Right cardiac atrium (tissue), 5 donors: ENCODE data around the gene ICAM2. TPM values are rescaled to one million over a fixed set of nuclear protein-coding genes. Genes with fewer than 3 reads are reported as not detected.

Source experiments
- ATAC-seq, 2 donors: fragments of 200-7000 bp; cut with Tn5 transposase; one replicate each; pipeline versions ENCODE4 v1.8.0 to v1.9.1; 2020; ENCODE audit warnings: moderate library complexity in 2 of 2, mild to moderate bottlenecking in 1 of 2
- DNase-seq, 3 donors: peaks; one replicate each; pipeline ENCODE4 v3.0.0-alpha.2; 2020
- H3K27ac ChIP-seq: one replicate; pipeline ENCODE4 v1.5.1; 2013; ENCODE audit warnings: mild to moderate bottlenecking, low read length, control low read depth, moderate library complexity
- H3K27me3 ChIP-seq: one replicate; pipeline ENCODE4 v1.6.1; 2013; ENCODE audit not compliant: control insufficient read depth, insufficient read depth
- H3K4me1 ChIP-seq: one replicate; pipeline ENCODE4 v1.6.1; 2013; ENCODE audit warnings: low read length; ENCODE audit not compliant: control insufficient read depth, insufficient read depth
- H3K4me3 ChIP-seq: one replicate; pipeline ENCODE4 v1.5.1; 2013; ENCODE audit warnings: low read length, control low read depth
- H3K9me3 ChIP-seq: one replicate; pipeline ENCODE4 v1.6.1; 2013; ENCODE audit warnings: low read length; ENCODE audit not compliant: control insufficient read depth
- WGBS: extraction: QIAGEN DNeasy Blood & Tissue Kit; methylation state at CpG from one replicate; pipeline ENCODE4 v1.1.7; 2013; 5-methylcytosine and 5-hydroxymethylcytosine counted together
- intact Hi-C, 4 donors: fragments of 100-400 bp; cut with DNase I; formaldehyde crosslinking; loops; one replicate each; pipeline versions ENCODE4 v1.11.0 to v1.14.0; 2022 to 2023
- polyA plus RNA-seq: library from polyadenylated mRNA; stranded (reverse); fragments of 200-250 nt; gene quantifications from one replicate; pipeline ENCODE4 v1.2.3, GENCODE V29; 2013
- total RNA-seq, 4 donors: library from RNA; stranded (reverse); fragmentation: NEBNext Ultra II Directional; extraction: Animal tissue kit (Norgen Biotek cat#: 25700); gene quantifications; one replicate each; pipeline ENCODE4 v1.2.1, GENCODE V29; 2021
- donor health status: healthy with polysubstance abuse.
- donor health status: DM: no; HTN: yes; CAD: no.
- donor health status: DM: no; HTN: no; CAD: no.
- donor health status: DM: no; HTN: yes; CAD: no; lungs with severe emphysema.
- donor health status: DM: yes; HTN: yes; CAD: no.

The ICAM2 gene
- total and polyA plus RNA-seq, 5 donors, result 17.6 to 50.3 (median 27.4) TPM

DNA sequence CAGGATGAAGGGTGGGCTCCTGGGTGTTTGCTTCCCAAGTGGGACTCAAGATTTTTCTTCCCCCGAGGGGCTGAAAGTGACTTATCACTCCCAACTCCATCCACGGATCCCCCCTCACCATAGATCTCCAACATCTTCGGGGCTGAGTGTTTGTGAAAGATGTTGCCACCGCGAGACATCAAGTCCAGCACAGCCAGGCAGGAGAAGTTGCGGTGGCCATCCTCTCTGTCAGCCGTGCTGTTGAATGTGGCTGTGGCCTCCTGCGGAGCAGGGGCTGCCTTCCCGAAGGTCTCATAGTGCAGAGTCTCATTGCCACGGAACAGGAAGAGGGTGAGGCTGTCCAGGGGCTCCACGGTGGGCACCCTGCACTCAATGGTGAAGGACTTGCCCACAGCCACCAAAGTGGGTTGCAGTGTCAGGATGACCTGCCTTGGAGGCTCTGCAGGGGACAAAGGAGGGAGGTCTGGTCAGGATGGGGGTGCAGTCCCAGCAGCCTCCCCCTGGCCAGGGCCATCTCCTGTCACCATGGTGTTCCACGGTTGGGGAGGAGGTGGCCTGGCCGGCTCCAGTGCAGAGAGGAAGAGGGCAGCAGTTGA is 16.8 kb downstream of the ICAM2 start:
- intact Hi-C loops, result no loop called here

DNA sequence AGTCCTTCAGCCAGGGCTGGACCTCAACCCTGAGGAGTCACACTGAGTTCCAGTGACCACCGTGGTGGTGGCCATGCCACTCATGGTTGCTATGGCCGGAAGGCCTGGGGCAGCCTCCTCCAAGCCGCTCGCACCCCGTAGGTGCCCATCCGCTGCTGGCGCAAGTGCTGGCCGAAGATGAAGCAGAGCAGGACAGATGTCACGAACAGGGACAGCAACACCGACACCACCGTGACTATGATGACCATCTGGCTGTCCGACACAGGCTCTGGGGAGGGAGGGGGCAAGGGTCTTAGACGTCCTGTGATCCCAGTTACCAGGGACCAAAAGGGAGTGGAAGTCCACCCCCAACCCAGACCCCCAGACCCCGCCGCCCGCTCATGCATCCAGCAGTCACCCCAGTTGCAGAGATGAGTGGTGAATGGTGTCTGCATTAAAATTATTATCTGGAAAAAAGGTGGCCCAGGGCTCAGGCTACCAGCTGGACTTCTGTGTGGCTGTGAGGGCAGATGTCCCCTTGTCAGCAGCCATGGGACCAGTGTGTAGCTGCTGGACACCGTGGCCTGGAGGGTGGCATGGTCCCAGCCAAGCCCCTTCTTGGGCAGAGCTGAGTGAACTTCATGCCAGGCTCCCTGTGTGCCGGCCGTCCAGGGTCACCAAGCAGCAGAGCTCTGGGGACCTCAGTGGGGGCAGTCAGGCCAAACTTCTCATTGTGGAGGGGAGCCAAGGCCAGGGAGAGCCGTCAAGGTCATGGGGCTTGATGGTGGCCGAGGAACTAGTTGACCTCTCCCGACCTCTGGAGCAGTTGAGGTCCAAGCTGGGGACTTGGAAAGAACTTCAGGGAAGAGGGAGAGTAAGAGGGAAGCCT is 17.5 kb downstream of the ICAM2 start:
- Histone ChIP-seq H3K27me3 (no peaks in the 10 kb centered on the region), H3K27ac (no peak overlapping the region), H3K4me1 (peaks cover 4% of the 10 kb centered on the region), H3K4me3 (no peak overlapping the region), H3K9me3 (no peaks in the 10 kb centered on the region)
- no peak for DNase-seq
- intact Hi-C loops, result no loop called here
- WGBS, result 87% methylated on average over 22 of the region's 22 CpGs
- ATAC-seq, result no peak

More for the DNA sequence above, 16.8 kb downstream of the ICAM2 start:
- 82% methylated on average over 13 of the region's 13 CpGs for WGBS
- no peak for ATAC-seq
- Histone ChIP-seq H3K9me3 (no peaks in the 10 kb centered on the region), H3K4me3 (no peak overlapping the region), H3K27ac (no peak overlapping the region), H3K4me1 (peaks cover 4% of the 10 kb centered on the region), H3K27me3 (no peaks in the 10 kb centered on the region)
- no peak for DNase-seq

DNA sequence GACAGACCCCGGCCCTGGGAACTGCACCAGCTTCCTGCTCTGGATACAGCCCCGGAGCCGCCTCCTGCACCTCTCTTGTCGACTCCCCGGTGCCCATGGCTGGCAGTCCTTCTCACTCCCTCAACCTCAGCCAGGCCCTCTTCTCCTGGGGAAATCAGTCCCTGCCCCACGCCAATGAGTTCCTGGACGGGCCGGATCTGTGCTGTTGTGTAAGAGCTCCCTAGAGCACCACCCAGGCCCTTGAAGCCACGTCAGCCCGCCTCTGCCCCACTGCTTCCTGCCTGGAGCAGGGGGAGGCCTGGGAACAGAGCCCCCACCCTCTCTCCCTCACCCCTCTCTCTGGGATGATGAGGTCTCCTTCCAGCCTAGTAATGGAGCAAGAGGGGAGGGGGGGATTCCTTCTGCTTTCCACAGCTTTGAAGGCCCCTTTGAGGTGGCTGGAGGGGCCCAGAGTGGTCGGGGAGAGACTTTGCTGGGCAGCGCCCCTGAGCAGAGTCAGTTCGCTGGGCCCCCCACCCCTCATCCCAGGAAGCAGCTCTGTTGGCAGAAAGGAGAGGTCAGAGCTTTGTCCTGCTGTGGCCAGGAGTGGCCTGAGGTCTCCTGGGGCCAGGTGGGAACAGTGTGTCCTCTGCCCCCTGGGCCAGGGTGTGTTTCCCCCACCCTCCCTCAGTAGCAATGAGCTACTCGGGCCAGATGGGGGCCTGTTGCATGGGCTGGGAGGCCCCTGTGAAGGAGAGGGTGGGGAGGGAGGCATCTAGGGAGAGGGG is 18.5 kb downstream of the ICAM2 start:
- Histone ChIP-seq H3K4me1 (peaks cover 5% of the 10 kb centered on the region), H3K27ac (peak overlapping the region; percentile 65), H3K9me3 (no peaks in the 10 kb centered on the region), H3K27me3 (no peaks in the 10 kb centered on the region), H3K4me3 (no peak overlapping the region)
- peak; percentile 84 to 89 (median 87) for DNase-seq
- intact Hi-C loops, result no loop called here
- ATAC-seq, result peak; percentile 60 to 80
- 70% methylated on average over 14 of the region's 14 CpGs for WGBS

DNA sequence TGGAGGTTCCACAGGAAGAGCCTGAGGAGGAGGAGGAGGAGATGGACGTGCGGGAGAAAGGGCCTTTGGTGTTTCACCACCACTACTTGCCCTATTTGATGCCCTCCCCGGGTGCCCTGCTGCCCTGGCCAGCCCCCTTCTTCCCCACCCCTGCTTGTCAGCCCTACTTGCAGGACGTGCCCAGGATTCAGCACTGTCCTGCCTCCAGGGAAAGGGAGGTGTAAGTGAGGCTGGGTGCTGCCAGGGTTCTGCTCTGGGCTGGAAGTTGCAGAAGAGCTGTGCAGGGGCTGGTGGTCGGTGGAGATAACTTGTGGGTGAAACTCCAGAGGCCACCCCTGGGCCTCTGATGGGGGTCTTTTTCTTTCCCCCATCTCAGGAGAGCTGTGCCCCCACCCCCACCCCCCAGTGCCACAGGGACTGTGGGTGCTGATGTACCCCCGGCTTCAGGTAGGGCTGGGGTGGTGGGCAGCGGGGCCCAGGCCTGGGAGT is 19.3 kb downstream of the ICAM2 start:
- H3K27me3 ChIP-seq, result no peaks in the 10 kb centered on the region
- no peaks in the 10 kb centered on the region for H3K9me3 ChIP-seq
- intact Hi-C loops, result no loop called here
- 73% methylated on average over 7 of the region's 7 CpGs for WGBS
- peak overlapping the region; percentile 65 for H3K27ac ChIP-seq
- DNase-seq, result no peak
- no peak overlapping the region for H3K4me3 ChIP-seq
- ATAC-seq, result no peak
- peaks cover 5% of the 10 kb centered on the region for H3K4me1 ChIP-seq

DNA sequence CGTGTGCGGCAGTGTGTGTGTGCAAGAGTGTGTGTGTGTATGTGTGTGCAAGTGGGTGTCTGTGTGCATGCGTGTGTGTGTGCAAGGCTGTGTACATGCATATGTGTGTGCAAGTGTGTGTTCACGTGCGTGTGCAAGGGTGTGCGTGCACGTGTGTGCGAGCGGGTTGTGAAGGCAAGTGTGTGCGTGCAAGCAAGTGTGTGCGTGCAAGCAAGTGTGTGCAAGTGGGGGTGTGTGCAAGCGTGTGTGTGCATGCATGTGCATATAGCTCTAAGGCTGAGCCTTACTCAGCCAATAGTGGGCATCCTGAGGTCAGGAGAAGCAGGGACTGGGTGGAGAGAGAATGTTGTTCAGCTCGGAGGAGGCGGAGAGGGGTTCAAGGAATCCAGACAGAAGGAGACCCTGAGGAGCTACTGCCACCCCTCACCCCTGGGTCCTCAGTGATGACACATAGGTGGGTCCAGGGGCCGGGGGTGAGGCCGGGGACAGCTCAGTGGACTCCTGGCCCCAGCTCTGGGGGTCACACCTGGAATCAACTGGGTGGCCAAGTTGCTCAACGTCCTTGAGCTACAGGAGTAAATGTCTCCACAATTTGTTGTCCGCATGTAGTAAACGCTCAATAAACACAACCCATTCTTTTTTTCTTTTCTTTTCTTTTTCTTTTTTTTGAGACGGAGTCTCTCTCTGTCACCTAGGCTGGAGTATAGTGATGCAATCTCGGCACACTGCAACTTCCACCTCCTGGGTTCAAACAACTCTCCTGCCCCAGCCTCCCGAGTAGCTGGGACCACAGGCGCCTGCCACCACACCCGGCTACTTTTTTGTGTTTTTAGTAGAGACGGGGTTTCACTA is 20.5 kb downstream of the ICAM2 start:
- no peak for ATAC-seq
- H3K27ac ChIP-seq, result no peak overlapping the region
- peaks cover 5% of the 10 kb centered on the region for H3K4me1 ChIP-seq
- no peak overlapping the region for H3K4me3 ChIP-seq
- H3K27me3 ChIP-seq, result no peaks in the 10 kb centered on the region
- intact Hi-C loops, result loop anchor here in 1 of 4 donors (10.0 kb wide), 1 partner anchor 85 kb away; the partner anchor contains the start of genes CSHL1 and GH1
- H3K9me3 ChIP-seq, result no peaks in the 10 kb centered on the region
- WGBS, result 83% methylated on average over 25 of the region's 25 CpGs
- no peak for DNase-seq

DNA sequence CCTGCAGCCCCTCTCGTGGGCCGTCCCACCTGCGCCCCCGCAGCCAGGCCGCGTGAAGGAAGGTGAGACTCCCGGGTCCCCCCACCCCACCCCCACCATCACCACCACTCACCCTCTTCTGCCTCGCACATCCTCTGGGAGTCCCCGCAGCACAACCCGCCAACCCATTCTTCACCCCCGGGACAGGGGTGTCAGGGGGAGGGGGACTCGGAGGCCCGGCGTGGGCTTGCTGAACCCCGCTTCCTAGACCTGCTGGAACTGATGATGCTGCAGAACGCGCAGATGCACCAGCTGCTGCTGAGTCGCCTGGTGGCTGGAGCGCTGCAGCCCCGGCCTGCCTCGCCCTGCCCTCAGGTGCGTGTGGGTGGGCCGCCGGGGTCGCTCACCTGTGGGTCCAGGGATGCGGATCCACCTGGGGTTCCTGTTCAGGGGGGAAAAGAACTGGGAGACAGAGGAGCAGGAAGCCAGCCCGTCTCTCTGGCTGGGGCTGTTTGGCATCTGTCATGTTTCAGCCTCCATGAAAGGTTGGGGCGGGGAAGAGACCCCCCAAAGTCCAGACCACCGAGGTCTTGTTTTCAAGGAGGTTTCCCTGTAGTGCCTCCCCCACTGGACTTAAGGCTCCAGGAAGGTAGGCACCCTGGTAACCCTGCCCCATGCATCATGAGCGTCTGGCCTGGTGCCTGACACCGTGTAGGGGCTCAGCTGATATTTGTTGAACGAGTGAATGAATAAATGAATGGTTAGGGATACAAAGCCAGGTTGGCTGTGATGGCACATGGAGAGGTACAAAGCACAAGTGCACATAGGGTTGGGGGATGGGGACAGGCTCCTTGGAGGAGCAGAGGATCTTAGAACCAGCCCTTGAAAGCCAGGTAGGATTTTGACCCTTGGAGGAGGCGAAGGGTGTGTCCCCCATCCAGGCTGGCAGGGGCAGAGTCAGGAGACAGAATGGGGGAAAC is 21.4 kb downstream of the ICAM2 start:
- Histone ChIP-seq H3K4me3 (peak overlapping the region; percentile 46), H3K27me3 (no peaks in the 10 kb centered on the region), H3K27ac (no peak overlapping the region), H3K4me1 (peaks cover 5% of the 10 kb centered on the region), H3K9me3 (no peaks in the 10 kb centered on the region)
- ATAC-seq (peak in 1 of 2 donors; percentile 3), DNase-seq (no peak)
- 28% methylated on average over 33 of the region's 33 CpGs for WGBS
- intact Hi-C loops, result loop anchor here in 1 of 4 donors (10.0 kb wide), 1 partner anchor 84 kb away; the partner anchor contains the start of genes CSHL1 and GH1

DNA sequence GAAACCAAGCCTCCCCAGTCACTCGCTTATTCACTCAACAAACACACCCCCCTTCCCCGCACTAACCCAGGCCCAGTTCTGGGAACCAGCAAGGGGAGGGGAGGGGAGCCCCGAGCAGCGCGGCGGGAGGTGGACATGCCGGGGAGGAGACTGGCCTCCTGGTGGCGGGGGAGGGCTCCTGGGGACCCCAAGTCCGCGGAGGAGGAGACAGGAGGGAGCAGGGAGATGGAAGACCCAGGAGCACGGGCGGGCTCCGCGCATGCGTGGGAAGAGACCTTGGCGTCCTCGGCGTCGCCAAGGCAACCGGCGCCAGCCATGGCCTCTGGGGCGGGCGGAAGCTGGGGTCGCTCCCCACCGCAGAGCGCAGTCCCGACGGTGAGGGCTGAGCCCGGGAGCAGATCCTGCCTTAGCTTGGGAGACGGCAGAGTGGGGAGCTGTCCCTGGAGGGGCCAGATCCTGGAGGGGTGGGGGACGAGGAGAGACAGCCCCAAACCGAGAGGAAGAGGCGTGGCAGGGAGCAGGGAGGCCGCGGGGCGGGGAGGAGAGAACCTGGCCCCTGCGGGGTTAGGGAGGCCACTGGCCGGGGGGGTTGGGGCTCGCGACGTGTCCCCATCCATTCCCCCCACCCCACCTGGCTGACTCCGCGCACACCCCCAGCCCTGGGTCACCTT is 22.2 kb downstream of the ICAM2 start, which contains the start of gene PRR29:
Gene PRR29 (plus strand): TSS at position 302 of the 671 bp plus-strand sequence. CDS start 14 bp downstream, at position 316.
- peak; percentile 85 to 92 (median 90) for DNase-seq
- H3K27ac ChIP-seq, result no peak within 1 kb of the TSS
- WGBS, result under 1% methylated on average over 43 of the region's 43 CpGs
- ATAC-seq, result peak; percentile 59 to 62
- peak within 1 kb of the TSS; percentile 46 for H3K4me3 ChIP-seq
- H3K9me3 ChIP-seq, result no peaks in the 10 kb centered on the region
- H3K4me1 ChIP-seq, result peaks cover 5% of the 10 kb centered on the region
- intact Hi-C loops, result loop anchor here in 1 of 4 donors (10.0 kb wide), 1 partner anchor 83 kb away; the partner anchor contains the start of genes CSHL1 and GH1
- no peaks in the 10 kb centered on the region for H3K27me3 ChIP-seq

DNA sequence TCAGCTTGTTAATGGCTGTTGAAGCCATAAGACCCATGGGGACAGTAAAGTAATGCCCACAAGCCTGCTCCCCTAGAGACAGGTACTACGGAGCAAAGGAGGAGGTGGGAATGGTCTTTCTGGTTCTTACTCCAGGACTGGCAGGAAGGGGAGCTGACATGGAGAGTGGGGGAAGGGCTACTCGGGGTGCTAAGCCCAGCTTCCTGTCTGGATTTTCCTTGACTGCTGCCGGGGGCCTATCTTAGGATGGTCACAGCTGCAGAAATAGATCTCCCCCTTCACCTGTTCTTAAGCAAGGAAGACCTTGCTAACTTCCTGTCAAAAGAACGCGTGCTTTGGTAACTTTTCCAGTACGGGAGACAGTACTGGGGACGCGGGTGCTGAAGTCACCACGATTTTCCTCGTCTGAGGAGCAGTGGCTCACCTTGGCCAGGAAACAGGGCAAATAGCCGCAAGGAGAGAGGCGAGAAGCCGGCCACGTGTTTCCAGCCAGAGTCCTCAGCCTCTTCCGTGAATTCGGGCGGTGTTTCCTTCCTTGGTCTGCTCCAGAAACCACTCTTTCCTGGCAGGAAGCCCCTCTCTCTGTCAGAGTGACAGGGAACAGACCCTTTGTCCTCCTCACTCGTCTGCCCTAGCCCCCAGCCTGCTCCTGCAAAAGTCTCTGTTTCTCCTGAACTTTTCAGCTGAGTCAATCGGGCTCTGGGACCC is 22.9 kb downstream of the ICAM2 start:
- intact Hi-C loops, result loop anchor here in 1 of 4 donors (10.0 kb wide), 1 partner anchor 83 kb away; the partner anchor contains the start of genes CSHL1 and GH1
- Histone ChIP-seq H3K4me3 (peak overlapping the region; percentile 46), H3K27me3 (no peaks in the 10 kb centered on the region), H3K4me1 (peaks cover 5% of the 10 kb centered on the region), H3K9me3 (no peaks in the 10 kb centered on the region), H3K27ac (no peak overlapping the region)
- ATAC-seq, result peak in 1 of 2 donors; percentile 7
- DNase-seq, result no peak
- WGBS, result 16% methylated on average over 19 of the region's 19 CpGs
